ENCODE measurements around the gene SMG5. TPM values are rescaled to one million over a fixed set of nuclear protein-coding genes. Genes with fewer than 3 reads are reported as not detected.

Gene SMG5
- total and polyA plus RNA-seq, 2 donors (not counting 1 experiment from before 2014, with no cell fraction given): 18.6 to 65.9 TPM

DNA sequence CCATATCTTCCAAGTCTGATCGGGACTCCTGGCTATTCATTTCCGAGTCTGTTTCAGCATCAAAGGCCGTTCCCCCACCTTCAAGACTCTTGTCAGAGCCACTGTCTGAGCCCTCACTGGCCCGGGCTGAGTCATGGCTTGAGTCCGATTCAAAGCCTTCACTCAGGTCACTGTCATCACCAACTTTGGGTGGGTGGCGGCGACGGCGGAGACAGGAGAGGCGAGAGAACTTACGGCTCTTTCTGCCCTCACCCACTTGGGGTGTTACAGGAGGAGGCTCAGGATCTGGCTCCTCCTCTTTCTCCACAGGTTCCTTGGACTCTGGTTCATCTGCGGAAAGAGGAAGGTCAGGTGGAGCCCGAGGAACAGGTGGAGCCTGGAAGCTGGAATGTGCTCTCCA lies 16.6 kb downstream of the SMG5 start:
- Histone ChIP-seq H3K36me3 (ENCODE audit: control insufficient read depth, insufficient read depth, low read length) (peaks cover 36% of the 10 kb centered on the region), H2AFZ (ENCODE audit: low read length) (no peak overlapping the region), H3K27me3 (ENCODE audit: control insufficient read depth, insufficient read depth, low read length) (no peaks in the 10 kb centered on the region), H3K27ac (ENCODE audit: insufficient read depth, low read length) (no peak overlapping the region), H3K9me3 (ENCODE audit: control insufficient read depth, insufficient read depth, low read depth, low read length) (no peaks in the 10 kb centered on the region), H3K79me2 (ENCODE audit: control insufficient read depth, insufficient read depth, low read length) (no peaks in the 10 kb centered on the region), H3K4me2 (ENCODE audit: extremely low read depth, insufficient read depth, low read length) (no peak overlapping the region), H3K9ac (ENCODE audit: insufficient read depth, low read length) (no peak overlapping the region), H3K4me3 (replicated peaks in 1 of 4; ENCODE audit: control extremely low read depth in 1 of 4, insufficient read depth in 1 of 4, low read depth in 3 of 4, low read length in 4 of 4) (no peak overlapping the region), H3K4me1 (ENCODE audit: control insufficient read depth, extremely low read depth, insufficient read depth, low read length) (peaks cover 11% of the 10 kb centered on the region), H4K20me1 (ENCODE audit: control insufficient read depth, extremely low read depth, insufficient read depth, low read length) (peaks cover 2% of the 10 kb centered on the region)
- TF ChIP-seq, protein P1, sequence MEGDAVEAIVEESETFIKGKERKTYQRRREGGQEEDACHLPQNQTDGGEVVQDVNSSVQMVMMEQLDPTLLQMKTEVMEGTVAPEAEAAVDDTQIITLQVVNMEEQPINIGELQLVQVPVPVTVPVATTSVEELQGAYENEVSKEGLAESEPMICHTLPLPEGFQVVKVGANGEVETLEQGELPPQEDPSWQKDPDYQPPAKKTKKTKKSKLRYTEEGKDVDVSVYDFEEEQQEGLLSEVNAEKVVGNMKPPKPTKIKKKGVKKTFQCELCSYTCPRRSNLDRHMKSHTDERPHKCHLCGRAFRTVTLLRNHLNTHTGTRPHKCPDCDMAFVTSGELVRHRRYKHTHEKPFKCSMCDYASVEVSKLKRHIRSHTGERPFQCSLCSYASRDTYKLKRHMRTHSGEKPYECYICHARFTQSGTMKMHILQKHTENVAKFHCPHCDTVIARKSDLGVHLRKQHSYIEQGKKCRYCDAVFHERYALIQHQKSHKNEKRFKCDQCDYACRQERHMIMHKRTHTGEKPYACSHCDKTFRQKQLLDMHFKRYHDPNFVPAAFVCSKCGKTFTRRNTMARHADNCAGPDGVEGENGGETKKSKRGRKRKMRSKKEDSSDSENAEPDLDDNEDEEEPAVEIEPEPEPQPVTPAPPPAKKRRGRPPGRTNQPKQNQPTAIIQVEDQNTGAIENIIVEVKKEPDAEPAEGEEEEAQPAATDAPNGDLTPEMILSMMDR (conservative IDR thresholded peaks at IDR 0.05 in 1 of 2, IDR thresholded peaks at IDR 0.05 in 1 of 2; ENCODE audit: low read depth in 1 of 2, low read length in 2 of 2): no peak
- TF ChIP-seq EZH2 (IDR thresholded peaks at IDR 0.05; ENCODE audit: low read length, missing control alignments): no peak
- no peak for DNase-seq (ENCODE audit: low read depth in 2 of 2)

DNA sequence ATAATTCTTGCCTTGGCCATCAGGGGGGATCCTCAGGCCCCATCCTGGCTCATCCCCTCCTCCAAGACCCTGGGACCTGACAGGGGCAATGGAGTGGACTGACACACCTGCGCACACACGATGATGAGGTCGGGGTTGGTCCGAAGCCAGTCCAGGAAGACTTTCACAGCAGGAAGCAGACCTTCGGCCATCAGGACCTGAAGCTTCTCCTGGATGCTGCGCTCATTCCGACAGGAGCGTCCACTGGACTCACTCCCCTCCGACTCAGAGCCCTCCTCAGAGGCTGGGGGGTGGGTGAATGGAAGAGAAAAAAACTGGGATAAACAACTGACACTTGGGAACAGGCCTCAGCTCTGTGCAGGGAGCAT lies 19.4 kb downstream of the SMG5 start:
- Histone ChIP-seq H2AFZ (ENCODE audit: low read length) (no peak overlapping the region), H3K36me3 (ENCODE audit: control insufficient read depth, insufficient read depth, low read length) (peaks cover 50% of the 10 kb centered on the region), H4K20me1 (ENCODE audit: control insufficient read depth, extremely low read depth, insufficient read depth, low read length) (peaks cover 2% of the 10 kb centered on the region), H3K27me3 (ENCODE audit: control insufficient read depth, insufficient read depth, low read length) (no peaks in the 10 kb centered on the region), H3K79me2 (ENCODE audit: control insufficient read depth, insufficient read depth, low read length) (no peaks in the 10 kb centered on the region), H3K27ac (ENCODE audit: insufficient read depth, low read length) (peak overlapping the region; percentile 32), H3K9me3 (ENCODE audit: control insufficient read depth, insufficient read depth, low read depth, low read length) (no peaks in the 10 kb centered on the region), H3K4me1 (ENCODE audit: control insufficient read depth, extremely low read depth, insufficient read depth, low read length) (peaks cover 11% of the 10 kb centered on the region), H3K4me2 (ENCODE audit: extremely low read depth, insufficient read depth, low read length) (no peak overlapping the region), H3K9ac (ENCODE audit: insufficient read depth, low read length) (no peak overlapping the region), H3K4me3 (replicated peaks in 1 of 4; ENCODE audit: control extremely low read depth in 1 of 4, insufficient read depth in 1 of 4, low read depth in 3 of 4, low read length in 4 of 4) (no peak overlapping the region)
- DNase-seq (ENCODE audit: low read depth in 2 of 2): no peak
- TF ChIP-seq, protein P1 (conservative IDR thresholded peaks at IDR 0.05 in 1 of 2, IDR thresholded peaks at IDR 0.05 in 1 of 2; ENCODE audit: low read depth in 1 of 2, low read length in 2 of 2): no peak
- TF ChIP-seq EZH2 (IDR thresholded peaks at IDR 0.05; ENCODE audit: low read length, missing control alignments): no peak

DNA sequence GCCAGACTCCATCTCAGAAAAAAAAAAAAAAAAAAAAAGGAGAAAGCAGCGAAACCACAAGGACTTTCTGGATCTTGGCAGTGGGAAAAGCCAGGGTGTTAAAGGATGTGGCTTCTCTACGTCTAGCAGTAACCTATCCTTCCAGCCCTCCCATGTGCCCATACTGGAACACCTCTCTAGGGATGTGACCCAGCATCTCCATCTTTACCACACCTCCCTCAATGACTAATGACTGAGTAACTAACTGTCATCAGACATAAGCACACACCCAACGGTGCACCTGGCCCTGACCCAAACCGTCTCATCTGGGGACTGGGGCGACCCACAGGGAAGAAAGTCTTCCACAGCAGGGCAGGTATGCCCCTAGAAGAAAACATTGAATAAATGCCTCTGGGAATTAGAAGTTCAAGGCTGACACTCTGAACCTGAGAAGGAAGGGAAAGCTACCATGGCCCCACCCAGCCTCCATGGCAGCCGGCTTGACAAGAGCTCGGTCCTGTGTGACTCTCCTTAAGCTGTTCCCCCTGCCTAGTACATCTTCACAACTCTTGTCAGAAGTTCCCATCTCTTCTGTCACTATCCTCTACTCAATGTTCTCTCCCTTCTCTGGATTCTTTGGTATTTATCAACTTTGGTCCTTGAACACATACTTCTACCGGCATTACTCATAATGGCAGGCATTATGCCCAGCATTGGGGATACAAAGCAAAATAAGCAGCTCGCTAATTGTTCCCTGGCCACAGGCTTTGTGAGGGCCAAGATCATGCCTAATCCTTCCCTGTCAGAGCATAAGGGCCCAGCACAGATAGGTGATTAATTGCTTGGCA lies 20.0 kb downstream of the SMG5 start:
- no peak for TF ChIP-seq EZH2 (IDR thresholded peaks at IDR 0.05; ENCODE audit: low read length, missing control alignments)
- TF ChIP-seq, protein P1 (conservative IDR thresholded peaks at IDR 0.05 in 1 of 2, IDR thresholded peaks at IDR 0.05 in 1 of 2; ENCODE audit: low read depth in 1 of 2, low read length in 2 of 2): no peak
- Histone ChIP-seq H3K4me1 (ENCODE audit: control insufficient read depth, extremely low read depth, insufficient read depth, low read length) (peaks cover 11% of the 10 kb centered on the region), H3K4me2 (ENCODE audit: extremely low read depth, insufficient read depth, low read length) (peak overlapping the region; percentile 35), H3K36me3 (ENCODE audit: control insufficient read depth, insufficient read depth, low read length) (peaks cover 50% of the 10 kb centered on the region), H2AFZ (ENCODE audit: low read length) (no peak overlapping the region), H3K9ac (ENCODE audit: insufficient read depth, low read length) (no peak overlapping the region), H3K79me2 (ENCODE audit: control insufficient read depth, insufficient read depth, low read length) (no peaks in the 10 kb centered on the region), H3K9me3 (ENCODE audit: control insufficient read depth, insufficient read depth, low read depth, low read length) (no peaks in the 10 kb centered on the region), H3K27me3 (ENCODE audit: control insufficient read depth, insufficient read depth, low read length) (no peaks in the 10 kb centered on the region), H3K4me3 (replicated peaks in 1 of 4; ENCODE audit: control extremely low read depth in 1 of 4, insufficient read depth in 1 of 4, low read depth in 3 of 4, low read length in 4 of 4) (no peak overlapping the region), H3K27ac (ENCODE audit: insufficient read depth, low read length) (peak overlapping the region; percentile 69), H4K20me1 (ENCODE audit: control insufficient read depth, extremely low read depth, insufficient read depth, low read length) (peaks cover 2% of the 10 kb centered on the region)
- DNase-seq (ENCODE audit: low read depth in 2 of 2): peak; percentile 58 to 94
